ENCODE data around the gene HOXB8.

DNA sequence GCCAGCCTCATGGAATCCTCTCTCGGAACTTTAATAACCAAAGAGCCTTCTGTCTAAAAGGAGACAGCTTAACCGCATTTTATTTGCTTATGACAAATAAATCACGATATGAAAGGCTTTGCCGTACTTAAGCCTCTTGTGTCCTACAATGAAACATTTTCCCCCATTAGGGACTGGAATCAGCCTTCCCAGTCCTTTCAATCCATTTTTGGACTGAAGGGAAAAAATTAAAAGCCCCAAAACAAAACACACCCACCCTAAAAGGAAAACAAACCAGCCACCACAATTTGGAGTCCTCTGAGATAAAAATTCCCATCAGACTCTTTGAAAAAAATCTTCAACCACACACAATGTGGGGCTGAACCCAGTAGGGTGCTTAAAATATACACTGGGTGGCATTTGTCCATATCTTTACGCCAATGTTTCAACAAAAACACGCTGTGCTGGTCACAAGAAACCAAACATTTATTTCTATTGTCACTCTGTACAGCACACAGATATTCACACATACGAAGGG lies 40.0 kb downstream of the HOXB8 start:
- TF ChIP-seq, protein P1, sequence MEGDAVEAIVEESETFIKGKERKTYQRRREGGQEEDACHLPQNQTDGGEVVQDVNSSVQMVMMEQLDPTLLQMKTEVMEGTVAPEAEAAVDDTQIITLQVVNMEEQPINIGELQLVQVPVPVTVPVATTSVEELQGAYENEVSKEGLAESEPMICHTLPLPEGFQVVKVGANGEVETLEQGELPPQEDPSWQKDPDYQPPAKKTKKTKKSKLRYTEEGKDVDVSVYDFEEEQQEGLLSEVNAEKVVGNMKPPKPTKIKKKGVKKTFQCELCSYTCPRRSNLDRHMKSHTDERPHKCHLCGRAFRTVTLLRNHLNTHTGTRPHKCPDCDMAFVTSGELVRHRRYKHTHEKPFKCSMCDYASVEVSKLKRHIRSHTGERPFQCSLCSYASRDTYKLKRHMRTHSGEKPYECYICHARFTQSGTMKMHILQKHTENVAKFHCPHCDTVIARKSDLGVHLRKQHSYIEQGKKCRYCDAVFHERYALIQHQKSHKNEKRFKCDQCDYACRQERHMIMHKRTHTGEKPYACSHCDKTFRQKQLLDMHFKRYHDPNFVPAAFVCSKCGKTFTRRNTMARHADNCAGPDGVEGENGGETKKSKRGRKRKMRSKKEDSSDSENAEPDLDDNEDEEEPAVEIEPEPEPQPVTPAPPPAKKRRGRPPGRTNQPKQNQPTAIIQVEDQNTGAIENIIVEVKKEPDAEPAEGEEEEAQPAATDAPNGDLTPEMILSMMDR (IDR thresholded peaks at IDR 0.05): no peak
- TF ChIP-seq EZH2 (IDR thresholded peaks at IDR 0.05) (no peak), EZH2phosphoT487 (IDR thresholded peaks at IDR 0.05) (no peak)
